Omental fat pad (tissue), 4 donors: Measurements from ENCODE around the gene SH3BP5. TPM values are rescaled to one million over a fixed set of nuclear protein-coding genes. Genes with fewer than 3 reads are reported as not detected.

Source experiments
- ATAC-seq: fragments of 150-250 bp; one replicate; pipeline ENCODE4 v1.9.1; 2016; ENCODE audit warnings: mild to moderate bottlenecking, moderate library complexity; ENCODE audit not compliant: low FRiP score
- DNase-seq: peaks from one replicate; pipeline ENCODE4 v3.0.0-alpha.2; 2019; ENCODE audit warnings: low spot score
- CTCF ChIP-seq, 3 donors: fragments of 450-650 bp; IDR thresholded peaks; one replicate each; pipeline ENCODE4 v1.5.1; 2016 to 2017; ENCODE audit warnings: antibody characterized with exemption in 3 of 3, mild to moderate bottlenecking in 3 of 3, moderate library complexity in 2 of 3
- total RNA-seq, 4 donors: library from RNA; depleted of rRNA; stranded (reverse); fragments of >200 nt; gene quantifications; one replicate each; pipeline ENCODE4 v1.1.0, GENCODE V29; 2016

The SH3BP5 gene
- total RNA-seq, 4 donors from 2014 or later, result 71.1 to 114 (median 88.4) TPM

- DNase-seq, result no peak
- TF ChIP-seq CTCF (IDR thresholded peaks at IDR 0.05), result no peak
- ATAC-seq, result peak; percentile 80
Measured at GRCh38 chr3:15300323-15301078, 31.9 kb downstream of the SH3BP5 start.

- ATAC-seq (no peak), DNase-seq (no peak)
- TF ChIP-seq CTCF (IDR thresholded peaks at IDR 0.05), result no peak
Measured at GRCh38 chr3:15299036-15299435, 33.4 kb downstream of the SH3BP5 start.

GRCh38 chr3:15298504-15298903 is 33.9 kb downstream of the SH3BP5 start:
- TF ChIP-seq CTCF (IDR thresholded peaks at IDR 0.05), result no peak
- DNase-seq (no peak), ATAC-seq (no peak)

GRCh38 chr3:15297608-15298350 is 34.6 kb downstream of the SH3BP5 start:
- DNase-seq, result no peak
- TF ChIP-seq CTCF (IDR thresholded peaks at IDR 0.05), result no peak

GRCh38 chr3:15295506-15295905 is 36.9 kb downstream of the SH3BP5 start:
- no peak for TF ChIP-seq CTCF (IDR thresholded peaks at IDR 0.05)
- ATAC-seq (peak; percentile 43), DNase-seq (no peak)

More at GRCh38 chr3:15297608-15298350, 34.6 kb downstream of the SH3BP5 start:
- ATAC-seq, result no peak

- ATAC-seq (no peak), DNase-seq (no peak)
- no peak for TF ChIP-seq CTCF (IDR thresholded peaks at IDR 0.05)
Measured at GRCh38 chr3:15294929-15295328, 37.5 kb downstream of the SH3BP5 start.
